OCI-LY3 (cell line): Measurements from ENCODE around the gene RUNX2.
A peak's percentile ranks its signal among the peaks of the same experiment; 100 is the strongest.

Experiments used
- H2AFZ ChIP-seq: fragments of 200-600, 300-600 bp; shearing (Covaris generic); 2 replicates; pipeline ENCODE4 v1.6.0; 2014; ENCODE audit warnings: antibody characterized with exemption, low read depth, low read length
- H3K27ac ChIP-seq: fragments of 200-600, 300-600 bp; sonication (generic); 2 replicates; pipeline ENCODE4 v1.5.1; 2014; ENCODE audit warnings: mild to moderate bottlenecking, low read length, moderate library complexity, mixed read lengths
- H3K27me3 ChIP-seq: fragments of 200-600, 300-600 bp; sonication (generic); 2 replicates; pipeline ENCODE4 v1.6.1; 2014; ENCODE audit warnings: low read depth, low read length, mixed read lengths
- H3K36me3 ChIP-seq: fragments of 200-600, 300-600 bp; sonication (generic); replicated peaks from 2 replicates; pipeline ENCODE3; 2014; ENCODE audit warnings: low read depth, low read length, mixed read lengths
- H3K4me1 ChIP-seq: fragments of 300-600, 200-600 bp; sonication (generic); 2 replicates; pipeline ENCODE4 v1.6.1; 2014; ENCODE audit warnings: low read length, mixed read lengths
- H3K4me2 ChIP-seq: fragments of 200-600, 300-600 bp; sonication (generic); 2 replicates; pipeline ENCODE4 v1.6.1; 2014; ENCODE audit warnings: low read length, mixed read lengths
- H3K4me3 ChIP-seq: fragments of 300-600, 200-600 bp; sonication (generic); 2 replicates; pipeline ENCODE4 v1.5.1; 2014; ENCODE audit warnings: antibody characterized with exemption, mild to moderate bottlenecking, low read length, moderate library complexity
- H3K79me2 ChIP-seq: fragments of 300-600, 200-600 bp; shearing (Covaris generic); 2 replicates; pipeline ENCODE4 v1.6.1; 2014; ENCODE audit warnings: mild to moderate bottlenecking, low read length, mixed read lengths
- H3K9ac ChIP-seq: fragments of 300-600, 200-600 bp; shearing (Covaris generic); 2 replicates; pipeline ENCODE4 v1.6.0; 2014; ENCODE audit warnings: mild to moderate bottlenecking, low read length, moderate library complexity
- H3K9me3 ChIP-seq: fragments of 200-600, 300-600 bp; shearing (Covaris generic); 2 replicates; pipeline ENCODE4 v1.6.1; 2014; ENCODE audit warnings: low read length, mixed read lengths; ENCODE audit not compliant: insufficient read depth
- H4K20me1 ChIP-seq: fragments of 200-600, 300-600 bp; sonication (generic); 2 replicates; pipeline ENCODE4 v1.6.1; 2016; ENCODE audit warnings: low read length, mixed read lengths; ENCODE audit not compliant: insufficient read depth
- EZH2phosphoT487 ChIP-seq: fragments of 200-600 bp; shearing (Covaris generic); IDR thresholded peaks from 2 replicates; pipeline ENCODE4 v1.6.1; 2018; ENCODE audit warnings: antibody characterized with exemption, mixed run types, low read depth
- TF ChIP-seq, protein P1 (sequence below): fragments of 200-600, 300-600 bp; sonication (generic); IDR thresholded peaks from 2 replicates; pipeline ENCODE4 v1.5.1; 2014; ENCODE audit warnings: antibody characterized with exemption, low read length, low read depth

The RUNX2 gene

DNA sequence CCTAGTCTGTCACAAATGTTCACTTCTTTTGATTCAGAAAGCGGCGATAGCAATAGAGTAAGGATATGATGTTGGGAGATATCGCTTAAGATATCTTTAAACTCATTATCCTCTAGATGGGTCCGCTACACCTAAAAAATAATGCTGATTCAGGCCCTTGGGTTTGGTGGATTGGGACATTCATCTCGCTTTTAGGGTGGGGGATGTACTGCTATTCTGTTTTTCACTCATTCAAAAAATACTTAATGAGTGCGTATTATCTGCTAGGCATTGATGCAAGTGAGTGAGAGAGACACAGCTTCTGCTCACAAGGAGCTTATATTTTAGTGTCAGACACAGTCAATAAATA is 167.9 kb downstream of the RUNX2 start:
- H2AFZ ChIP-seq: no peak overlapping the region
- no peak overlapping the region for H3K4me2 ChIP-seq
- no peak overlapping the region for H3K4me3 ChIP-seq
- no peaks in the 10 kb centered on the region for H3K79me2 ChIP-seq
- no peak overlapping the region for H3K9ac ChIP-seq
- H3K36me3 ChIP-seq: no peaks in the 10 kb centered on the region
- H3K9me3 ChIP-seq: no peaks in the 10 kb centered on the region
- no peak overlapping the region for H3K27ac ChIP-seq
- peaks cover 12% of the 10 kb centered on the region for H3K4me1 ChIP-seq
- peaks cover 60% of the 10 kb centered on the region for H3K27me3 ChIP-seq
- TF ChIP-seq, protein P1, sequence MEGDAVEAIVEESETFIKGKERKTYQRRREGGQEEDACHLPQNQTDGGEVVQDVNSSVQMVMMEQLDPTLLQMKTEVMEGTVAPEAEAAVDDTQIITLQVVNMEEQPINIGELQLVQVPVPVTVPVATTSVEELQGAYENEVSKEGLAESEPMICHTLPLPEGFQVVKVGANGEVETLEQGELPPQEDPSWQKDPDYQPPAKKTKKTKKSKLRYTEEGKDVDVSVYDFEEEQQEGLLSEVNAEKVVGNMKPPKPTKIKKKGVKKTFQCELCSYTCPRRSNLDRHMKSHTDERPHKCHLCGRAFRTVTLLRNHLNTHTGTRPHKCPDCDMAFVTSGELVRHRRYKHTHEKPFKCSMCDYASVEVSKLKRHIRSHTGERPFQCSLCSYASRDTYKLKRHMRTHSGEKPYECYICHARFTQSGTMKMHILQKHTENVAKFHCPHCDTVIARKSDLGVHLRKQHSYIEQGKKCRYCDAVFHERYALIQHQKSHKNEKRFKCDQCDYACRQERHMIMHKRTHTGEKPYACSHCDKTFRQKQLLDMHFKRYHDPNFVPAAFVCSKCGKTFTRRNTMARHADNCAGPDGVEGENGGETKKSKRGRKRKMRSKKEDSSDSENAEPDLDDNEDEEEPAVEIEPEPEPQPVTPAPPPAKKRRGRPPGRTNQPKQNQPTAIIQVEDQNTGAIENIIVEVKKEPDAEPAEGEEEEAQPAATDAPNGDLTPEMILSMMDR: no peak
- TF ChIP-seq EZH2phosphoT487: no peak
- H4K20me1 ChIP-seq: no peaks in the 10 kb centered on the region

DNA sequence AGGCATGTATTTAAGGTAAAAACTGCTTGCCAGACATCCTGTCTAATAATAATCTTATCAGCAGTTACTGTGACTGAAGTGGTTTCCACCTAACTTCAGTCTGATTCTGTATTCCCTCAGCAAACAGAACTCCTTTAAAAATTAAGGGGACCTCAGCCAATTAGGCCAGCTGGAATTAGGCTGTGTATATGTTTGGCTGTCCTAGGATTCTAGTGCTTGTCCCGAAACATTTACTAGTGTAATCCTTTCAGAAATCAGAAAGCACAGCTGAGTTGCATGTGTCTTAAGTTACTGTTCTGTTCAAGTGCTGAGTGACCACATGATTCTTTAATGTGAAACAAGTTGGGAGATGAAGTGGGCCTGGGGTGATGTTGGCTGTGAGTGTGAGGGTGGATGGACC is 170.5 kb downstream of the RUNX2 start:
- Histone ChIP-seq H3K27me3 (peaks cover 51% of the 10 kb centered on the region), H3K9me3 (no peaks in the 10 kb centered on the region), H3K4me1 (peaks cover 12% of the 10 kb centered on the region), H3K79me2 (no peaks in the 10 kb centered on the region), H3K27ac (no peak overlapping the region), H4K20me1 (no peaks in the 10 kb centered on the region), H3K9ac (no peak overlapping the region), H3K4me3 (no peak overlapping the region), H3K4me2 (no peak overlapping the region), H2AFZ (no peak overlapping the region), H3K36me3 (no peaks in the 10 kb centered on the region)
- TF ChIP-seq, protein P1: no peak
- TF ChIP-seq EZH2phosphoT487: no peak

DNA sequence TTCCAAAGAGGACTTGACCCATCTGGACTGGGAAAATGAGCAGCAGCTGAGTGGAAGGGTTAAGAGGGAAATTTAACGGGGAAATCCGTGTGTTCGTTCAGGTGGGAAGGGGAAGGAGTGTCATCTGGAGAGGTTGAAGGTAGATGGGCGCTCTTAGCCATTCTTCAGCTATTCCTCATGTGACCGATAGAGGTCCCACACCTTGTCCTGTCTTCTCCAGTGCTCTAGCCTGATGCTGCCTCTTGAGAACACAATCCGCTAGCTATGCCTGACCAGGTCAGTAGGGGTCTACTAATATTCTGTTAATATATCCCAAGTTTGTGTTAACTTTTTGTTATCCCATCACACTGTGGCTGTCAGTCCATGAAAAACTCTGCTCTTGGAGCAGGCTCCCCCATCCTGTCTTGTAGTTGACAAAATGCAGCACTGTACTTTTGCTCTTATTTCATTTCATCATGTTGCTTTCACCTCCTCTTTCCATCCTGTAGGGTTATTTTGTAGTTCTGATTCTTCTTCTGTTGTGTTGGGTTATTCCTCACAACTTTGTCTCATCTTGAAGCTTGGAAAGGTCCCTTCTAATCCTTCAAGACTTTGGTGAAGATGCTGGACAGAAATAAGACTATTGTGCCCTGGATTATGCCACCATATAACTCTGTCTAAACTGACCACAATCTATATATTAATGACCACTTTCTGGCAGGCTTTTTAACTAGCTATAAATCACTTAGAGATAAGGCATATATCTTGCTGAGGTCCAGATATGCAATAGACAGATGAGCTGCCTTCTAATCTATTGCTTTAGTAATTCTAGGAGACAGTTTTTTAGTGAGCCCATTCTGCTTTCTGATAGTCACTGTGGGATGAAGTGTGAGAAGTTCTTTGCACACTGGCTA is 173.0 kb downstream of the RUNX2 start:
- Histone ChIP-seq H3K4me1 (no peaks in the 10 kb centered on the region), H3K79me2 (no peaks in the 10 kb centered on the region), H3K9me3 (no peaks in the 10 kb centered on the region), H2AFZ (no peak overlapping the region), H3K4me3 (no peak overlapping the region), H3K27me3 (peaks cover 58% of the 10 kb centered on the region), H3K36me3 (no peaks in the 10 kb centered on the region), H4K20me1 (no peaks in the 10 kb centered on the region), H3K4me2 (0 out of 2 replicates have a peak overlapping the region, but pooled peaks have one; percentile 13), H3K9ac (no peak overlapping the region), H3K27ac (no peak overlapping the region)
- TF ChIP-seq, protein P1: peak; percentile 77
- no peak for TF ChIP-seq EZH2phosphoT487

DNA sequence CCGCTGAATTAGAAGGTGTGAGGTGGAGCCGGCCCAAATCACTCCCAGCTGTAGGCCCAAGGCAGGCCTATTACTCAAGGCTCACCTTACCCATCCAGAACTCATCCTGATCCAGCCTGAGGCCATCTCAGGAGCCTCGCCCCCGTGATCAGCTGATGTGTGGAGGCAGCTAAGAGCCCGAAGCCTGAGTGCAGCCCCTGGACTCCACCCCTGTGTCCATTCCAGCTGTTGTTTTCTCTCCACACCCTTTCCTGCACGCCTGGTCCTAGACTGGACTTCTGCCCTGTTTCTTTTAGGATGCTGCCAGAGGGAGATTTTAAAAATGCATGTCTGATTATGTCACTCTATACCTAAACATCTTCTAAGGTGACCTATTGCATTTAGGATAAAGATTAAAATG is 174.3 kb downstream of the RUNX2 start:
- Histone ChIP-seq H3K4me2 (no peak overlapping the region), H3K9ac (no peak overlapping the region), H3K27me3 (peaks cover 51% of the 10 kb centered on the region), H3K27ac (no peak overlapping the region), H3K4me3 (no peak overlapping the region), H3K4me1 (no peaks in the 10 kb centered on the region), H3K36me3 (no peaks in the 10 kb centered on the region), H3K9me3 (no peaks in the 10 kb centered on the region), H3K79me2 (no peaks in the 10 kb centered on the region), H2AFZ (no peak overlapping the region), H4K20me1 (no peaks in the 10 kb centered on the region)
- TF ChIP-seq, protein P1: no peak
- no peak for TF ChIP-seq EZH2phosphoT487
